IMR-90 (cell line): ENCODE measurements around the gene OPRL1. TPM values are rescaled to one million over a fixed set of nuclear protein-coding genes. Genes with fewer than 3 reads are reported as not detected.

Experiments used
- ATAC-seq: fragments of 200-7000 bp; cut with Tn5 transposase; 2 replicates; pipeline ENCODE4 v1.9.1; 2020; ENCODE audit warnings: low read depth, mild to moderate bottlenecking, moderate library complexity
- BruUV-seq: library from RNA; stranded (reverse); fragments of 400-500 nt; replicated peaks from 2 replicates; lab custom pipeline; 2021; lab: Mats Ljungman, UMichigan
- CTCF ChIA-PET: fragments of 300-600 bp; formaldehyde crosslinking; extraction: SDS; loops from one replicate; lab custom pipeline; 2021; ENCODE audit warnings: antibody characterized with exemption; lab: Yijun Ruan, JAX
- POLR2A ChIA-PET: fragments of 300-600 bp; sonication (Branson Sonifier 250); formaldehyde crosslinking; loops from one replicate; lab custom pipeline; 2022; ENCODE audit warnings: antibody characterized with exemption; ENCODE audit not compliant: unreplicated experiment; lab: Charles Lee
- DNase-seq: peaks from one replicate; pipeline ENCODE4 v3.0.0; 2013
- H2AFZ ChIP-seq: replicated peaks from 2 replicates; pipeline ENCODE3; 2013; ENCODE audit warnings: low read length, mild to moderate bottlenecking; ENCODE audit not compliant: poor library complexity
- H2AK5ac ChIP-seq: 2 replicates; pipeline ENCODE4 v1.6.1; 2013; ENCODE audit warnings: low read depth, low read length, inconsistent platforms
- H2AK9ac ChIP-seq: replicated peaks from 2 replicates; pipeline ENCODE3; 2013; ENCODE audit warnings: mild to moderate bottlenecking, low read depth, low read length, moderate library complexity; ENCODE audit not compliant: poor library complexity
- H2BK120ac ChIP-seq: 2 replicates; pipeline ENCODE4 v1.6.1; 2013; ENCODE audit warnings: low read depth, low read length, inconsistent platforms
- H2BK15ac ChIP-seq: 3 replicates; pipeline ENCODE4 v1.6.1; 2013; ENCODE audit warnings: low read depth, low read length, inconsistent platforms
- H2BK20ac ChIP-seq: 2 replicates; pipeline ENCODE4 v1.6.1; 2013; ENCODE audit warnings: low read depth, mild to moderate bottlenecking, inconsistent platforms, low read length, moderate library complexity
- H2BK5ac ChIP-seq: 2 replicates; pipeline ENCODE4 v1.6.1; 2013; ENCODE audit warnings: mild to moderate bottlenecking, low read depth, low read length, inconsistent platforms; ENCODE audit not compliant: poor library complexity, severe bottlenecking
- H3K14ac ChIP-seq: replicated peaks from 2 replicates; pipeline ENCODE4 v1.6.1; 2013; ENCODE audit warnings: low read depth, low read length, inconsistent platforms
- H3K18ac ChIP-seq: 2 replicates; pipeline ENCODE4 v1.6.1; 2013; ENCODE audit warnings: low read depth, low read length, control low read depth
- H3K23ac ChIP-seq: 2 replicates; pipeline ENCODE4 v1.6.1; 2013; ENCODE audit warnings: low read depth, low read length, inconsistent platforms
- H3K27ac ChIP-seq: 2 replicates; pipeline ENCODE4 v1.5.1; 2013; ENCODE audit warnings: mild to moderate bottlenecking, control low read depth, low read length; ENCODE audit not compliant: insufficient read depth
- H3K27me3 ChIP-seq: 2 replicates; pipeline ENCODE4 v1.6.1; 2013; ENCODE audit warnings: low read length; ENCODE audit not compliant: control insufficient read depth, insufficient read depth
- H3K36me3 ChIP-seq: 2 replicates; pipeline ENCODE4 v1.6.1; 2013; ENCODE audit warnings: low read length, mixed read lengths; ENCODE audit not compliant: control insufficient read depth, insufficient read depth
- H3K4ac ChIP-seq: 2 replicates; pipeline ENCODE4 v1.6.1; 2013; ENCODE audit warnings: low read depth, low read length, inconsistent platforms
- H3K4me1 ChIP-seq: 2 replicates; pipeline ENCODE4 v1.6.1; 2013; ENCODE audit warnings: low read length, mixed read lengths; ENCODE audit not compliant: control insufficient read depth, insufficient read depth
- H3K4me2 ChIP-seq: 2 replicates; pipeline ENCODE4 v1.6.1; 2013; ENCODE audit warnings: low read depth, mild to moderate bottlenecking, control low read depth, low read length, moderate library complexity
- H3K4me3 ChIP-seq: 2 replicates; pipeline ENCODE4 v1.5.1; 2013; ENCODE audit warnings: low read depth, mild to moderate bottlenecking, control low read depth, low read length, moderate library complexity; ENCODE audit not compliant: insufficient read depth
- H3K56ac ChIP-seq: 2 replicates; pipeline ENCODE4 v1.6.1; 2013; ENCODE audit warnings: low read length, inconsistent platforms; ENCODE audit not compliant: insufficient read depth; ENCODE audit errors: extremely low read depth
- H3K79me1 ChIP-seq, 2 experiments: 2 replicates each; pipeline ENCODE4 v1.6.1; 2013; ENCODE audit warnings: low read length in 2 of 2, inconsistent platforms in 1 of 2, low read depth in 1 of 2
- H3K9ac ChIP-seq: 2 replicates; pipeline ENCODE4 v1.6.1; 2013; ENCODE audit warnings: low read depth, low read length, control low read depth
- H3K9me1 ChIP-seq: 2 replicates; pipeline ENCODE4 v1.6.1; 2013; ENCODE audit warnings: low read length, inconsistent platforms; ENCODE audit not compliant: insufficient read depth
- H3K9me3 ChIP-seq: 2 replicates; pipeline ENCODE4 v1.6.1; 2013; ENCODE audit warnings: low read length; ENCODE audit not compliant: control insufficient read depth, insufficient read depth
- H4K20me1 ChIP-seq: 2 replicates; pipeline ENCODE4 v1.6.1; 2013; ENCODE audit warnings: low read length, inconsistent platforms; ENCODE audit not compliant: insufficient read depth
- H4K5ac ChIP-seq: 2 replicates; pipeline ENCODE4 v1.6.1; 2013; ENCODE audit warnings: mild to moderate bottlenecking, low read depth, low read length, control low read depth
- H4K8ac ChIP-seq, 2 experiments: 2 replicates each; pipeline ENCODE4 v1.6.1; 2013; ENCODE audit warnings: low read depth in 2 of 2, low read length in 2 of 2, control low read depth in 1 of 2, inconsistent platforms in 1 of 2
- H4K91ac ChIP-seq: 2 replicates; pipeline ENCODE4 v1.6.1; 2013; ENCODE audit warnings: low read depth, low read length, inconsistent platforms; ENCODE audit not compliant: insufficient read depth
- BHLHE40 ChIP-seq: fragments of 150-350 bp; IDR thresholded peaks from 2 replicates; pipeline ENCODE4 v1.6.1; 2016; ENCODE audit warnings: mild to moderate bottlenecking, low read depth, low read length
- ELK1 ChIP-seq: fragments of 150-350 bp; IDR thresholded peaks from 2 replicates; pipeline ENCODE4 v1.6.1; 2016; ENCODE audit warnings: low read depth, mild to moderate bottlenecking, low read length, moderate library complexity, borderline replicate concordance
- MAZ ChIP-seq: IDR thresholded peaks from 2 replicates; pipeline ENCODE4 v1.6.1; 2012; ENCODE audit warnings: low read depth, mild to moderate bottlenecking, low read length, improper control_type of control experiment, moderate library complexity, borderline replicate concordance
- MXI1 ChIP-seq: IDR thresholded peaks from 2 replicates; pipeline ENCODE4 v1.6.1; 2012; ENCODE audit warnings: low read depth, mild to moderate bottlenecking, low read length, moderate library complexity, borderline replicate concordance
- POLR2A ChIP-seq: IDR thresholded peaks from 2 replicates; pipeline ENCODE4 v1.6.1; 2012; ENCODE audit warnings: mild to moderate bottlenecking, low read depth, low read length
- RAD21 ChIP-seq: IDR thresholded peaks from 2 replicates; pipeline ENCODE4 v1.6.1; 2012; ENCODE audit warnings: low read length, improper control_type of control experiment
- RCOR1 ChIP-seq: IDR thresholded peaks from 2 replicates; pipeline ENCODE4 v1.6.1; 2012; ENCODE audit warnings: mild to moderate bottlenecking, low read length, improper control_type of control experiment; ENCODE audit not compliant: insufficient replicate concordance
- RFX5 ChIP-seq: IDR thresholded peaks from 2 replicates; pipeline ENCODE4 v1.8.0; 2012; ENCODE audit warnings: low read depth, mild to moderate bottlenecking, low read length, moderate library complexity
- SMC3 ChIP-seq: fragments of 150-350 bp; IDR thresholded peaks from 2 replicates; pipeline ENCODE4 v1.6.1; 2016; ENCODE audit warnings: low read depth, mild to moderate bottlenecking, antibody characterized with exemption, low read length, moderate library complexity
- WGBS, 2 experiments: methylation state at CpG; one replicate each; pipeline versions ENCODE4 v1.1.5 to v1.1.7; 2013; ENCODE audit warnings: missing lambda C conversion rate in 2 of 2; ENCODE audit not compliant: insufficient read length in 1 of 2; ENCODE audit errors: extremely low coverage in 2 of 2; 5-methylcytosine and 5-hydroxymethylcytosine counted together
- dilution Hi-C: fragments of 300-500 bp; cut with HindIII; formaldehyde crosslinking; loops from one replicate; pipeline ENCODE4 v1.14.3; 2018; ENCODE audit warnings: low sequenced_read_pairs; ENCODE audit not compliant: unreplicated experiment
- in situ Hi-C: fragments of 300-500 bp; cut with MboI; formaldehyde crosslinking; loops from 3 replicates; pipeline ENCODE4 v1.14.3; 2019; ENCODE audit warnings: low sequenced_read_pairs, inconsistent platforms, mixed read lengths
- intact Hi-C: fragments of 100-400 bp; cut with micrococcal nuclease; formaldehyde crosslinking; loops from 2 replicates; pipeline ENCODE4 v1.10.0; 2022
- polyA plus RNA-seq, 3 experiments: library from polyadenylated mRNA; depleted of rRNA; stranded (reverse); fragments of >200 nt; gene quantifications; 2 replicates each; pipeline ENCODE4 v1.2.3, GENCODE V29; 2012; ENCODE audit warnings: low replicate concordance in 1 of 3
- total RNA-seq: library from RNA; depleted of rRNA; stranded (reverse); fragments of >200 nt; gene quantifications from 2 replicates; pipeline ENCODE4 v1.2.3, GENCODE V29; 2012

OPRL1 gene
- total and polyA plus RNA-seq, 2 of the 4 experiments (the other 2 are of a cell fraction) = 0.36 to 1.2 TPM

GRCh38 chr20:64140956-64141355, 61.1 kb downstream of the OPRL1 start:
- no TSS peak for BruUV-seq
- H3K79me1 ChIP-seq = no peaks in the 10 kb centered on the region
- H3K9me3 ChIP-seq = peaks cover 9% of the 10 kb centered on the region
- H3K4ac ChIP-seq = no peak overlapping the region
- no peak overlapping the region for H2BK15ac ChIP-seq
- in situ Hi-C loops (no loop called here), dilution Hi-C loops (no loop called here), intact Hi-C loops (no loop called here)
- no peaks in the 10 kb centered on the region for H3K36me3 ChIP-seq
- H4K8ac ChIP-seq = no peak overlapping the region
- H3K14ac ChIP-seq = no peak overlapping the region
- no peak overlapping the region for H2BK20ac ChIP-seq
- no peak overlapping the region for H3K9ac ChIP-seq
- H3K4me1 ChIP-seq = no peaks in the 10 kb centered on the region
- TF ChIP-seq MXI1 = no peak
- no peak for TF ChIP-seq POLR2A
- TF ChIP-seq MAZ = no peak
- TF ChIP-seq ELK1 = no peak
- no peak for TF ChIP-seq SMC3
- no peak for TF ChIP-seq RAD21
- no peak for TF ChIP-seq BHLHE40
- TF ChIP-seq RCOR1 = no peak
- TF ChIP-seq RFX5 = no peak
- H2AK5ac ChIP-seq = no peak overlapping the region
- no peak overlapping the region for H4K91ac ChIP-seq
- no peak overlapping the region for H4K5ac ChIP-seq
- CTCF ChIA-PET = no interaction called here
- ATAC-seq (no peak), DNase-seq (no peak)
- no peak overlapping the region for H2BK5ac ChIP-seq
- H3K27me3 ChIP-seq = peaks cover 21% of the 10 kb centered on the region
- no peak overlapping the region for H2AK9ac ChIP-seq
- H3K56ac ChIP-seq = no peak overlapping the region
- H2BK120ac ChIP-seq = no peak overlapping the region
- H4K20me1 ChIP-seq = no peaks in the 10 kb centered on the region
- POLR2A ChIA-PET = no interaction called here
- no peaks in the 10 kb centered on the region for H3K9me1 ChIP-seq
- H3K27ac ChIP-seq = no peak overlapping the region
- no peak overlapping the region for H3K4me2 ChIP-seq
- no peak overlapping the region for H3K23ac ChIP-seq
- WGBS, 2 experiments = 40% methylated on average over 1 of the region's 10 CpGs; no CpG with 5 or more reads in 1 of the 2 experiments
- no peak overlapping the region for H3K4me3 ChIP-seq
- no peak overlapping the region for H3K18ac ChIP-seq
- no peak overlapping the region for H2AFZ ChIP-seq
